HepG2 (cell line): ENCODE results near the gene OGFR. TPM values are rescaled to one million over a fixed set of nuclear protein-coding genes. Genes with fewer than 3 reads are reported as not detected.

Source experiments
- GTF2F1 ChIP-seq: fragments of 150-350 bp; IDR thresholded peaks from 2 replicates; pipeline ENCODE4 v1.6.1; 2014; ENCODE audit warnings: low read length
- ISX ChIP-seq: sonication (generic); formaldehyde crosslinking; conservative IDR thresholded peaks from 2 replicates; pipeline ENCODE4 v1.5.0; 2020; ENCODE audit warnings: missing genetic modification reagents
- RBFOX2 ChIP-seq: fragments of 200-400 bp; formaldehyde crosslinking; IDR thresholded peaks from 2 replicates; pipeline ENCODE4 v1.6.1; 2017; ENCODE audit warnings: low read depth, mild to moderate bottlenecking, low read length
- RFX3 ChIP-seq: IDR thresholded peaks from 2 replicates; pipeline ENCODE4 v1.6.1; 2016; ENCODE audit warnings: missing biosample characterization, missing genetic modification reagents
- THAP11 ChIP-seq: IDR thresholded peaks from 2 replicates; pipeline ENCODE4 v1.6.1; 2016; ENCODE audit warnings: missing biosample characterization, missing genetic modification reagents
- THYN1 ChIP-seq: sonication (generic); formaldehyde crosslinking; IDR thresholded peaks from 2 replicates; pipeline ENCODE4 v1.8.1; 2023; ENCODE audit warnings: low read depth, mild to moderate bottlenecking, moderate library complexity, missing genetic modification reagents, borderline replicate concordance
- WIZ ChIP-seq: sonication (generic); formaldehyde crosslinking; IDR thresholded peaks from 2 replicates; pipeline ENCODE4 v1.5.1; 2020; ENCODE audit warnings: mild to moderate bottlenecking, missing genetic modification reagents
- ZNF124 ChIP-seq: sonication (generic); formaldehyde crosslinking; IDR thresholded peaks from 2 replicates; pipeline ENCODE4 v1.4.0; 2020; ENCODE audit warnings: missing genetic modification reagents
- ZNF235 ChIP-seq: sonication (generic); formaldehyde crosslinking; IDR thresholded peaks from 2 replicates; pipeline ENCODE4 v1.8.1; 2023; ENCODE audit warnings: mild to moderate bottlenecking, missing genetic modification reagents, borderline replicate concordance
- ZNF30 ChIP-seq: sonication (generic); formaldehyde crosslinking; IDR thresholded peaks from 2 replicates; pipeline ENCODE4 v1.5.0; 2020; ENCODE audit warnings: mild to moderate bottlenecking, missing genetic modification reagents
- ZNF34 ChIP-seq: sonication (generic); formaldehyde crosslinking; IDR thresholded peaks from 2 replicates; pipeline ENCODE4 v1.4.0; 2020; ENCODE audit warnings: mild to moderate bottlenecking, missing genetic modification reagents, borderline replicate concordance
- ZNF446 ChIP-seq: sonication (generic); formaldehyde crosslinking; IDR thresholded peaks from 2 replicates; pipeline ENCODE4 v1.5.0; 2020; ENCODE audit warnings: mild to moderate bottlenecking, missing genetic modification reagents
- ZNF780A ChIP-seq: sonication (generic); formaldehyde crosslinking; IDR thresholded peaks from 2 replicates; pipeline ENCODE4 v1.8.0; 2022; ENCODE audit warnings: mild to moderate bottlenecking, missing genetic modification reagents, moderate library complexity
- ZNF850 ChIP-seq: sonication (generic); formaldehyde crosslinking; conservative IDR thresholded peaks from 2 replicates; pipeline ENCODE4 v1.9.0; 2021; ENCODE audit warnings: mild to moderate bottlenecking, missing genetic modification reagents
- ZNF891 ChIP-seq: sonication (generic); formaldehyde crosslinking; IDR thresholded peaks from 2 replicates; pipeline ENCODE4 v1.5.0; 2020; ENCODE audit warnings: mild to moderate bottlenecking, missing genetic modification reagents
- polyA plus RNA-seq, 8 experiments: library from polyadenylated mRNA; depleted of rRNA in 3 of 8; stranded (reverse) in 7 of 8; unstranded in 1 of 8; fragments of >200 nt; fragmentation: Illumina TruSeq in 4 of 8; extraction: Trizol in 4 of 8; gene quantifications; 2 replicates each; pipeline versions ENCODE4 v1.2.1 to v1.2.3, GENCODE V29; 2011 to 2016; ENCODE audit warnings: low read depth in 4 of 8, missing spikeins in 1 of 8, mixed read lengths in 1 of 8; ENCODE audit not compliant: insufficient read depth in 1 of 8
- total RNA-seq, 5 experiments: library from RNA; depleted of rRNA; stranded (reverse); fragments of >200 nt; fragmentation: Illumina TruSeq; extraction: Trizol; gene quantifications; 2 replicates each; pipeline ENCODE4 v1.2.3, GENCODE V29; 2016; ENCODE audit warnings: low read depth in 1 of 5
- TF ChIP-seq, protein P1 (sequence below): sonication (generic); formaldehyde crosslinking; IDR thresholded peaks from 2 replicates; pipeline ENCODE4 v1.4.0; 2020; ENCODE audit warnings: missing genetic modification reagents
- TF ChIP-seq, protein P2 (sequence below): sonication (generic); formaldehyde crosslinking; IDR thresholded peaks from 2 replicates; pipeline ENCODE4 v1.8.1; 2023; ENCODE audit warnings: mild to moderate bottlenecking, missing genetic modification reagents
- TF ChIP-seq, protein P3 (sequence below): sonication (generic); formaldehyde crosslinking; IDR thresholded peaks from 2 replicates; pipeline ENCODE4 v1.4.0; 2020; ENCODE audit warnings: missing genetic modification reagents, borderline replicate concordance
- TF ChIP-seq, protein P4 (sequence below): sonication (generic); formaldehyde crosslinking; IDR thresholded peaks from 2 replicates; pipeline ENCODE4 v1.5.0; 2020; ENCODE audit warnings: mild to moderate bottlenecking, missing genetic modification reagents

Gene OGFR
- total and polyA plus RNA-seq, 2 of the 13 experiments (the other 11 are each of a cell fraction or from before 2014, with no cell fraction given): 47.7 to 81.8 TPM

DNA sequence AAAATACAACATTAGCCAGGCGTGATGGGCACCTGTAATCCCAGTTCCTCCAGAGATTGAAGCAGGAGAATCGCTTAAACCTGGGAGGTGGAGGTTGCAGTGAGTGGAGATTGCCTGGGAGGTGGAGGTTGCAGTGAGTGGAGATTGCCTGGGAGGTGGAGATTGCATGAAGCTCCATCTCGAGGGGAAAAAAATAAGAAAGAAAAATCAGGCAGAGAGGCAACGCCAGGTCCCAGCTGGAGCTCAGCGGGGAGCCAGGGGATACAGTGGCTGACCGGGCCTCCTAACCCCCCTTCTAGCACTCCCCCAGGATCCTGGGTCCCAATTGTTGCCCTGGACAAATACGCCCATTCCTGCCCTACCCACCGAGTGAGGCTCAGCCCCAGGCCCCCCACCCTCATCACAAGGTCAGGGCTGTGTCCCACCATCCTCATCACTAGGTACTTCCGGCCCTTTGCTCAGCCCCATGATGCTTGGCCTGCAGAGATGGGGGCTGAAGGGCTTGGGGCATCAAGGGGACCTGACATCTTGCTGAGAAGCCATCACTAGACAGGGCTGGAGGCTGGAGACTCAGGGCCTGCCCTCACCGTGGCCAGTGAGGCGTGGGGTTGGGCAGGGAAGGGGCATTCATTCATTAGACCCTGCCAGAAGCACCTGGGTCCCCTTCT, 1.9 kb downstream of the OGFR start (continued):
- TF ChIP-seq, protein P1, sequence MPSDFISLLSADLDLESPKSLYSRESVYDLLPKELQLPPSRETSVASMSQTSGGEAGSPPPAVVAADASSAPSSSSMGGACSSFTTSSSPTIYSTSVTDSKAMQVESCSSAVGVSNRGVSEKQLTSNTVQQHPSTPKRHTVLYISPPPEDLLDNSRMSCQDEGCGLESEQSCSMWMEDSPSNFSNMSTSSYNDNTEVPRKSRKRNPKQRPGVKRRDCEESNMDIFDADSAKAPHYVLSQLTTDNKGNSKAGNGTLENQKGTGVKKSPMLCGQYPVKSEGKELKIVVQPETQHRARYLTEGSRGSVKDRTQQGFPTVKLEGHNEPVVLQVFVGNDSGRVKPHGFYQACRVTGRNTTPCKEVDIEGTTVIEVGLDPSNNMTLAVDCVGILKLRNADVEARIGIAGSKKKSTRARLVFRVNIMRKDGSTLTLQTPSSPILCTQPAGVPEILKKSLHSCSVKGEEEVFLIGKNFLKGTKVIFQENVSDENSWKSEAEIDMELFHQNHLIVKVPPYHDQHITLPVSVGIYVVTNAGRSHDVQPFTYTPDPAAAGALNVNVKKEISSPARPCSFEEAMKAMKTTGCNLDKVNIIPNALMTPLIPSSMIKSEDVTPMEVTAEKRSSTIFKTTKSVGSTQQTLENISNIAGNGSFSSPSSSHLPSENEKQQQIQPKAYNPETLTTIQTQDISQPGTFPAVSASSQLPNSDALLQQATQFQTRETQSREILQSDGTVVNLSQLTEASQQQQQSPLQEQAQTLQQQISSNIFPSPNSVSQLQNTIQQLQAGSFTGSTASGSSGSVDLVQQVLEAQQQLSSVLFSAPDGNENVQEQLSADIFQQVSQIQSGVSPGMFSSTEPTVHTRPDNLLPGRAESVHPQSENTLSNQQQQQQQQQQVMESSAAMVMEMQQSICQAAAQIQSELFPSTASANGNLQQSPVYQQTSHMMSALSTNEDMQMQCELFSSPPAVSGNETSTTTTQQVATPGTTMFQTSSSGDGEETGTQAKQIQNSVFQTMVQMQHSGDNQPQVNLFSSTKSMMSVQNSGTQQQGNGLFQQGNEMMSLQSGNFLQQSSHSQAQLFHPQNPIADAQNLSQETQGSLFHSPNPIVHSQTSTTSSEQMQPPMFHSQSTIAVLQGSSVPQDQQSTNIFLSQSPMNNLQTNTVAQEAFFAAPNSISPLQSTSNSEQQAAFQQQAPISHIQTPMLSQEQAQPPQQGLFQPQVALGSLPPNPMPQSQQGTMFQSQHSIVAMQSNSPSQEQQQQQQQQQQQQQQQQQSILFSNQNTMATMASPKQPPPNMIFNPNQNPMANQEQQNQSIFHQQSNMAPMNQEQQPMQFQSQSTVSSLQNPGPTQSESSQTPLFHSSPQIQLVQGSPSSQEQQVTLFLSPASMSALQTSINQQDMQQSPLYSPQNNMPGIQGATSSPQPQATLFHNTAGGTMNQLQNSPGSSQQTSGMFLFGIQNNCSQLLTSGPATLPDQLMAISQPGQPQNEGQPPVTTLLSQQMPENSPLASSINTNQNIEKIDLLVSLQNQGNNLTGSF: no peak
- TF ChIP-seq ZNF235: no peak
- TF ChIP-seq, protein P2, sequence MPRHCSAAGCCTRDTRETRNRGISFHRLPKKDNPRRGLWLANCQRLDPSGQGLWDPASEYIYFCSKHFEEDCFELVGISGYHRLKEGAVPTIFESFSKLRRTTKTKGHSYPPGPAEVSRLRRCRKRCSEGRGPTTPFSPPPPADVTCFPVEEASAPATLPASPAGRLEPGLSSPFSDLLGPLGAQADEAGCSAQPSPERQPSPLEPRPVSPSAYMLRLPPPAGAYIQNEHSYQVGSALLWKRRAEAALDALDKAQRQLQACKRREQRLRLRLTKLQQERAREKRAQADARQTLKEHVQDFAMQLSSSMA: 0 out of 2 replicates have a peak, but pooled peaks have one; percentile 5
- peak; percentile 72; the same call in 1 of the 2 replicates for TF ChIP-seq ZNF30 (CRISPR knock-in tag)
- TF ChIP-seq ZNF34 (CRISPR knock-in tag): no peak
- no peak; the same call in 1 of the 2 replicates for TF ChIP-seq ZNF891
- 0 out of 2 replicates have a peak, but pooled peaks have one; percentile 67 for TF ChIP-seq ZNF850 (CRISPR knock-in tag)
- no peak for TF ChIP-seq ZNF124
- TF ChIP-seq ZNF780A: 0 out of 2 replicates have a peak, but pooled peaks have one; percentile 52
- TF ChIP-seq GTF2F1: no peak
- TF ChIP-seq WIZ (CRISPR knock-in tag): no peak
- TF ChIP-seq, protein P3, sequence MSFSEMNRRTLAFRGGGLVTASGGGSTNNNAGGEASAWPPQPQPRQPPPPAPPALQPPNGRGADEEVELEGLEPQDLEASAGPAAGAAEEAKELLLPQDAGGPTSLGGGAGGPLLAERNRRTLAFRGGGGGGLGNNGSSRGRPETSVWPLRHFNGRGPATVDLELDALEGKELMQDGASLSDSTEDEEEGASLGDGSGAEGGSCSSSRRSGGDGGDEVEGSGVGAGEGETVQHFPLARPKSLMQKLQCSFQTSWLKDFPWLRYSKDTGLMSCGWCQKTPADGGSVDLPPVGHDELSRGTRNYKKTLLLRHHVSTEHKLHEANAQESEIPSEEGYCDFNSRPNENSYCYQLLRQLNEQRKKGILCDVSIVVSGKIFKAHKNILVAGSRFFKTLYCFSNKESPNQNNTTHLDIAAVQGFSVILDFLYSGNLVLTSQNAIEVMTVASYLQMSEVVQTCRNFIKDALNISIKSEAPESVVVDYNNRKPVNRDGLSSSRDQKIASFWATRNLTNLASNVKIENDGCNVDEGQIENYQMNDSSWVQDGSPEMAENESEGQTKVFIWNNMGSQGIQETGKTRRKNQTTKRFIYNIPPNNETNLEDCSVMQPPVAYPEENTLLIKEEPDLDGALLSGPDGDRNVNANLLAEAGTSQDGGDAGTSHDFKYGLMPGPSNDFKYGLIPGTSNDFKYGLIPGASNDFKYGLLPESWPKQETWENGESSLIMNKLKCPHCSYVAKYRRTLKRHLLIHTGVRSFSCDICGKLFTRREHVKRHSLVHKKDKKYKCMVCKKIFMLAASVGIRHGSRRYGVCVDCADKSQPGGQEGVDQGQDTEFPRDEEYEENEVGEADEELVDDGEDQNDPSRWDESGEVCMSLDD (CRISPR knock-in tag): no peak
- no peak for TF ChIP-seq THYN1 (CRISPR knock-in tag)
- TF ChIP-seq ISX (CRISPR knock-in tag): no peak
- no peak for TF ChIP-seq THAP11 (CRISPR knock-in tag)
- TF ChIP-seq, protein P4, sequence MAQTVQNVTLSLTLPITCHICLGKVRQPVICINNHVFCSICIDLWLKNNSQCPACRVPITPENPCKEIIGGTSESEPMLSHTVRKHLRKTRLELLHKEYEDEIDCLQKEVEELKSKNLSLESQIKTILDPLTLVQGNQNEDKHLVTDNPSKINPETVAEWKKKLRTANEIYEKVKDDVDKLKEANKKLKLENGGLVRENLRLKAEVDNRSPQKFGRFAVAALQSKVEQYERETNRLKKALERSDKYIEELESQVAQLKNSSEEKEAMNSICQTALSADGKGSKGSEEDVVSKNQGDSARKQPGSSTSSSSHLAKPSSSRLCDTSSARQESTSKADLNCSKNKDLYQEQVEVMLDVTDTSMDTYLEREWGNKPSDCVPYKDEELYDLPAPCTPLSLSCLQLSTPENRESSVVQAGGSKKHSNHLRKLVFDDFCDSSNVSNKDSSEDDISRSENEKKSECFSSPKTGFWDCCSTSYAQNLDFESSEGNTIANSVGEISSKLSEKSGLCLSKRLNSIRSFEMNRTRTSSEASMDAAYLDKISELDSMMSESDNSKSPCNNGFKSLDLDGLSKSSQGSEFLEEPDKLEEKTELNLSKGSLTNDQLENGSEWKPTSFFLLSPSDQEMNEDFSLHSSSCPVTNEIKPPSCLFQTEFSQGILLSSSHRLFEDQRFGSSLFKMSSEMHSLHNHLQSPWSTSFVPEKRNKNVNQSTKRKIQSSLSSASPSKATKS (CRISPR knock-in tag): no peak
- no peak; the same call in 1 of the 2 replicates for TF ChIP-seq RBFOX2
- TF ChIP-seq RFX3 (CRISPR knock-in tag): no peak
- TF ChIP-seq ZNF446: peak; percentile 26; the same call in 1 of the 2 replicates
